AML-193 (cell line): ENCODE data around the gene MACROD2.
"Not testable (repeated sequence)": the region's sequence is repeated elsewhere in the genome, so short reads cannot be mapped to it uniquely, and the experiment has no call there.

ENCODE experiments used
- DNase-seq, 2 experiments: peaks; one replicate each; lab custom pipeline; 2025; lab: John Stamatoyannopoulos, UW

Gene MACROD2

GRCh38 chr20:14193443-14193842, 198.1 kb downstream of the MACROD2 start:
- no peak for DNase-seq

DNA sequence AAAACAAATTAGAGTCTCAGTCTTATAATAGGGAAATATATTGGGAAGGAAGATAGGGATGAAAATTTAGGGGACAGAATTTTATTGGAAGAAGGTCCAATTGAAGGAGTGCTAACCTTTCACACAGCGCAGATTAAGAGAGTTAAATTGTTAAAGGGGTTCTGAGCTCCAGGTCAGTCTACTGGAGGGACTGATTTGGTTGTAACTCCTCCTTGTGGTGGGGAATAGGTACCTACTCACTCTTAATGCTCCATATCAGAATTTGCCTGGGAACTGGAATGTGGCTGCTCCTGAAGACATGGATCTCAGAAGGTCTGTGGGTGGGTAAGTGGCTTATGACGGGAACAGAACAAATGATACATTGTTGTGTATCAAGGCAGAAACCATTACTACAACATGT, 198.6 kb downstream of the MACROD2 start:
- no peak for DNase-seq

DNA sequence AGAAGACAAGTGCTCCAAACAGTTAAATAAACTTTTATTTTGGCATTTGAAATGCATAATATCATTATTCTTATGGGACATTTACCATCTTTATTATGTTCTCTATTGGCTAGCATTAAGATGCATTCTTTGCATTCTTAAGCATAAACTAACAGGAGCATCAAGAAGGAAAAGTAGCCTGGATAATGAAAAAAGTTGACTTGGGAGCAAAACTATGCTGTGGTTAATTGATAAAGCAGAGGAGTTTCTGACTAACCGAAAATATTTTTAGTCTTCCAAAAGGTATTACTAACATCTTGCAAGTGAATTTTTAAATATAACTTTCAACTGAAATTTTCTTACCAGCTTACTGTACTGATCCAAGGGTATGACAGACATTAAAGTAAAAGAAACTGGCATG, 201.8 kb downstream of the MACROD2 start:
- no peak for DNase-seq

GRCh38 chr20:14198416-14198815, 203.1 kb downstream of the MACROD2 start:
- DNase-seq, result no peak

GRCh38 chr20:14199111-14199510, 203.8 kb downstream of the MACROD2 start:
- DNase-seq, result no peak

DNA sequence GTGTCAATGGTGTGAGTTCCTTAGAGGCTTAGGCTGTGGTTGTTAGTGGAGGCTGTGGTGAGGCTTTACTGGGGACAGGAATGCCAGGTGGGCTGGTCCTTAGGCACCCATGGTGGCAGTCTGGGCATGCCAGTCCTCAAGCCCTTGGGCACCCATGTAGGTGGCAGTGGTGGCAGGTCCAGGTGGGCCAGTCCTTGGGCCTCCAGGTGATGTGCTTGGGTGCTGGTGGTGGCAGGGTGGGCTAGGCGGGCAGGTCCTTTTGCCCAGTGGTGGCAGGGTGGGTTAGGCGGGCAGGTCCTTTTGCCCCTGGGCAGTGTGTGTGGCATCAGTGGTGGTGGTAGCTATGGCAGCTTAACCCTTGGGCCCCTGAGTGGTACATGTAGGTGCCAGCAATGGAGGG, 208.3 kb downstream of the MACROD2 start:
- DNase-seq, result no peak

GRCh38 chr20:14207591-14207990, 212.3 kb downstream of the MACROD2 start:
- DNase-seq, result no peak

DNA sequence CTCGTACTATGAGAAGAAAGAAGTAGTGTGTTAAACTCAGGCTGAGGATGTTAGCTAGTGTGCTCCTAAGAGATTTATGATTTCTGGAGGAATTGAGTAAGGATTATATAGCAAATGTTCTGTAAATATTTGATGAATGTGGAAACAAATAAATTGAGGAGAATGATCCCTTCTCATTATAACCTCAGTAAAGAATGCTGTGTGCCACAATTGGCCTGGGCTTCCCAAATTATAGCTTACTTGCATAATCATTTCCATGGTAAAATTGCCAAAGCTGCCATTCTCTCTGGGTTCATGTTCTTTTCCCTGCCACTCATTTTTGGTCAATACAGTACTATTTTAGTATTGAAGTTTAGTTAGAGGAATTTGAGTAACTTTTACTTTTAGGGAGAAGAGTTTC, 213.6 kb downstream of the MACROD2 start:
- no peak for DNase-seq

DNA sequence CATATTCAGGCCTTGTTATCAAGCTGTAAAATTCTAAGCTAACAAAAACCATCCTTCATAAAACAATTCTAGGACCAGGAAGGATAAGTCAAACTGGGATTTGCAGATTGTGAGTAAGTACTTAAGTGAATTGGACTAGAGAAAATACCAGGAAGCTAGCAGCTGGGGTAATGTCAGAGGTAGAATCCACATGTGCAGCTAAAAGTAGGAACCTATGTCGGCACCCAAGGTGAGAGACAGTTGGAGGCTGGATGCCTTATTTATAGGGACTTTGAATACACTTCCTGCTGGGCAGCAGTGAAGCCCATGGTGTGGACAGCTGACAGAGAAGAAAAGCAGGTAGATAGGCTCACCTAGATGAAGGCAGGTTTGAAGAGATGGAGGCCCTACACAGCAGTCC, 214.8 kb downstream of the MACROD2 start:
- no peak for DNase-seq

GRCh38 chr20:14214046-14214445, 218.7 kb downstream of the MACROD2 start:
- no peak for DNase-seq

DNA sequence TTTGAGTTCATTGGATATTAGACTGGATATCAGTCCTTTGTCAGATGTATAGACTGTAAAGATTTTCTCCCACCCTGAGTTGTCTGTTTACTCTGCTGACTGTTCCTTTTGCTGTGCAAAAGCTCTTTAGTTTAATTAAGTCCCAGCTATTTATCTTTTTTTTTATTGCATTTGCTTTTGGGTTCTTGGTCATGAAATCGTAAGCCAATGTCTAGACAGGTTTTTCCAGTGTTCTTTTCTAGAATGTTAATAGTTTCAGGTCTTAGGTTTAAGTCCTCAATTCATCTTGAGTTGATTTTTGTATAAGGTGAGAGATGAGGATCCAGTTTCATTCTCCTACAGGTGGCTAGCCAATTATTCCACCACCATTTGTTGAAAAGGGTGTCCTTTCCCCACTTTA, 220.6 kb downstream of the MACROD2 start:
- DNase-seq, result not testable (repeated sequence)

- DNase-seq, result no peak
Observed at GRCh38 chr20:14219801-14220461, 224.6 kb downstream of the MACROD2 start.

GRCh38 chr20:14220986-14221385, 225.7 kb downstream of the MACROD2 start:
- no peak for DNase-seq

- DNase-seq, result no peak
Observed at GRCh38 chr20:14223806-14224205, 228.5 kb downstream of the MACROD2 start.

- DNase-seq, result not testable (repeated sequence)
Observed at GRCh38 chr20:14226051-14227049, 231.0 kb downstream of the MACROD2 start.

DNA sequence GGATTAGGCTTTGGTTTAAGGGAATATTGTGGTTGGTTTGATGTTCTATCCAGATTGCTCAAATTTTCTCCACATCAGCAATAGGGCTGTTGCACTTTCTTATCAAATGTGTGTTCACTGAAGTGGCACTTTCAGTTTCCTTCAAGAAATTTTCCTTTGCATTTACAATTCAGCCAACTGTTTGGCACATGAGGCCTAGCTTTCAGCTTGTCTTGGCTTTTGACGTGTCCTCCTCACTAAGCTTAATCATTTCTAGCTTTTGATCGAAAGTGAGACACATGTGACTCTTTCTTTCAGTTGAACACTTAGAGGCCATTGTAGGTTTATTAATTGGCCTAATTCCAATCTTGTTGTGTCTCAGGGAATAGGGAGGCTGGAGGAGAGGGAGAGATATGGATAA, 237.3 kb downstream of the MACROD2 start:
- no peak for DNase-seq

GRCh38 chr20:14234666-14235295, 239.5 kb downstream of the MACROD2 start:
- DNase-seq, result no peak

DNA sequence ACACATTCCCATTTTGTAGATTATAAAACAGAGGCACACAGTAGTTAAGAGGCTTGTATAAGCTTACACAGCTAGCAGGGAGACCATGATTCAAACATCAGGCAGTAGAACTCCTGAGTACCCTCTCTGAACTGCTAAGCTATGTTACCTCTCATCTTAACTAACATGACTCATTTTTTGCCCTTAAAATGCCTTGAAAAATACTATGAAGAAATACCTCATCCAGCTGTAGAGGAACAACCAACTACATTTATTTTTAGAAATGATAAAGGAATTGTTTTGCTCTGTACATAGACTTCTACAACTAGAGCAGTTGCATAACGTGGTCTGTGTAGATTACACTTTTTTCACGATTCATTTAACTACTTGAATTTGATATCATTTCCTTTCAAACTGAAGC, 240.0 kb downstream of the MACROD2 start:
- no peak for DNase-seq

DNA sequence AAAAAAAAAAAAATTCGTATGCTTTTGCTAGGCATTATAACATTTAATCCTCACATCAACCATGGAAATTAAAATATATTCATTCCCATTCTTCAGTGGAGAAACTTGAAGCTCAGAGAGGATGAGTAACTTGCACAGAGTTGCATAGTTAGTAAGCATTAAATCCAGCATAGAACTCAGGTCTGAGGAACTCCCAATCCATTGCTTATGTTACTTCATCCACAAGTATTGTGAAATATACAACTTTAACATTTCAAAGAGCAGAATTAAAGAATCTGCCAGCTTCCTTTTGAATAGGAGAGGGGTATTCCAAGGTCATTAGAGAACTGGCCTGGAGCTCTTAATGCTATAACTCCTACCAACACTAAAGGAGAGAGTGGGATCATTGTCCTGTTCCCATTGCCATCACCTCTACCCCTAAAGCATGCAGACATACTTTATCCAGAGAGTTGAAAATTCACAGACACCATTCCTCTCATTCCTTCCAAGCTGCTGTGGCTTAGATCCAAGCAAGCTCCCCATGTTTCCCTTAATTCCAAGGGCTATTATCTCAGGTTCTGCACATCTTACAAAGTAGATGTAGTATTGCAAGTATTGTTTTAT, 250.2 kb downstream of the MACROD2 start:
- DNase-seq, result no peak

GRCh38 chr20:14259689-14260088, 264.4 kb downstream of the MACROD2 start:
- DNase-seq, result no peak

DNA sequence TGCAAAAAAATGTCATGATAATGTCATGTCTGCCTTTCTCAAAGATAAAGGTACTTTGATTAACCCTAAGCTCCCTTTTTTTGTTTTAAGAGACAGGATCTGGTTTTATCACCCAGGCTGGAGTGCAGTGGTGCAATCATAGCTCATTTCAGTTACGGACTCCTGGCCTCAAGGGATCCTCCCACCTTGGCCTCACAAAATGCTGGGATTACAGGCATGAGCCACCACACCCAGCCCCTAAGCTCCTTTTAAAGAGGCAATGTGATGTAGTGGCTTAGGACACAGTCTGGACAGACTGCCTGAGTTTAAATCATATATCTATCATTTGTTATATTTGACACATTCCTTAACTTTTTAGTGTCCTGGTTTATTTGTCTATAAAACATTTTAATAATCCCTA, 265.1 kb downstream of the MACROD2 start:
- no peak for DNase-seq

- DNase-seq, result peak in 1 of 2 experiments; percentile 2
Observed at GRCh38 chr20:14264869-14265268, 269.6 kb downstream of the MACROD2 start.
